GM12878 (cell line): ENCODE results near the gene CPEB1. TPM values are rescaled to one million over a fixed set of nuclear protein-coding genes. Genes with fewer than 3 reads are reported as not detected.

Experiments
- ATAC-seq: fragments of 200-7000 bp; cut with Tn5 transposase; 3 replicates; pipeline ENCODE4 v1.9.1; 2020; ENCODE audit warnings: mild to moderate bottlenecking, moderate library complexity
- BruUV-seq: library from RNA; stranded (reverse); fragments of 400-500 nt; replicated peaks from 2 replicates; lab custom pipeline; 2021; lab: Mats Ljungman, UMichigan
- CTCF ChIA-PET: fragments of 300-600 bp; sonication (Branson Sonifier 250); formaldehyde crosslinking; extraction: SDS; loops from one replicate; lab custom pipeline; 2021; ENCODE audit warnings: inconsistent platforms; lab: Yijun Ruan, JAX
- POLR2A ChIA-PET: fragments of 350-600 bp; formaldehyde crosslinking; extraction: SDS; loops from one replicate; lab custom pipeline; 2021; ENCODE audit warnings: inconsistent platforms; lab: Charles Lee
- RAD21 ChIA-PET: fragments of 300-600 bp; sonication (Branson Sonifier 250); formaldehyde crosslinking; loops from one replicate; lab custom pipeline; 2023; ENCODE audit warnings: antibody characterized with exemption; ENCODE audit not compliant: unreplicated experiment; lab: Charles Lee
- SMC1A ChIA-PET: fragments of 300-600 bp; sonication (Branson Sonifier 250); formaldehyde crosslinking; loops from one replicate; lab custom pipeline; 2023; ENCODE audit not compliant: unreplicated experiment, uncharacterized antibody; lab: Charles Lee
- DNase-seq: peaks from one replicate; pipeline ENCODE4 v3.0.0-alpha.2; 2011; ENCODE audit warnings: low read depth, low spot score
- FAIRE-seq: peaks from 3 replicates; lab custom pipeline; 2011; peaks lifted over from hg19 to GRCh38; lab: Jason Lieb, UNC
- H2AFZ ChIP-seq: 2 replicates; pipeline ENCODE4 v1.6.0; 2011; ENCODE audit warnings: low read depth, low read length, control low read depth; ENCODE audit not compliant: control insufficient read depth
- H3K27ac ChIP-seq: 2 replicates; pipeline ENCODE4 v1.5.1; 2011; ENCODE audit warnings: control low read depth; ENCODE audit not compliant: control insufficient read depth, insufficient read depth
- H3K27me3 ChIP-seq, 2 experiments: replicated peaks in 1 of 2; 2 replicates each; pipeline versions ENCODE4 v1.6.0 to v1.6.1; 2011; ENCODE audit warnings: low read length in 1 of 2; ENCODE audit not compliant: control insufficient read depth in 2 of 2, insufficient read depth in 2 of 2
- H3K36me3 ChIP-seq, 2 experiments: 2 replicates each; pipeline ENCODE4 v1.5.1; 2011; ENCODE audit warnings: low read length in 1 of 2; ENCODE audit not compliant: control insufficient read depth in 2 of 2, insufficient read depth in 2 of 2
- H3K4me1 ChIP-seq: 2 replicates; pipeline ENCODE4 v1.6.1; 2011; ENCODE audit warnings: mild to moderate bottlenecking, low read length, moderate library complexity, mixed read lengths; ENCODE audit not compliant: control insufficient read depth, insufficient read depth
- H3K4me2 ChIP-seq: 2 replicates; pipeline ENCODE4 v1.6.0; 2011; ENCODE audit warnings: control low read depth; ENCODE audit not compliant: control insufficient read depth, insufficient read depth
- H3K4me3 ChIP-seq: fragments of 200-600 bp; sonication (generic); 2 replicates; pipeline ENCODE4 v1.5.1; 2016
- H3K79me2 ChIP-seq: 2 replicates; pipeline ENCODE4 v1.6.0; 2011; ENCODE audit warnings: low read length; ENCODE audit not compliant: control insufficient read depth, insufficient read depth
- H3K9ac ChIP-seq: 2 replicates; pipeline ENCODE4 v1.8.0; 2011; ENCODE audit warnings: low read length, control low read depth, mixed read lengths; ENCODE audit not compliant: control insufficient read depth, insufficient read depth
- H3K9me3 ChIP-seq: replicated peaks from 3 replicates; pipeline ENCODE4 v1.5.1; 2011; ENCODE audit warnings: mild to moderate bottlenecking, low read length; ENCODE audit not compliant: control insufficient read depth, insufficient read depth
- H4K20me1 ChIP-seq: 2 replicates; pipeline ENCODE4 v1.6.0; 2011; ENCODE audit not compliant: control insufficient read depth, insufficient read depth
- EGR1 ChIP-seq, 2 experiments: IDR thresholded peaks; 1 replicate in 1 of 2; 2 replicates in 1 of 2; pipeline ENCODE4 v1.6.1; 2011 to 2012; ENCODE audit warnings: low read depth in 2 of 2, low read length in 2 of 2, borderline replicate concordance in 1 of 2, mild to moderate bottlenecking in 1 of 2, moderate library complexity in 1 of 2
- GABPA ChIP-seq: IDR thresholded peaks from 2 replicates; pipeline ENCODE4 v1.6.1; 2014; ENCODE audit warnings: antibody characterized with exemption, low read depth, mild to moderate bottlenecking, inconsistent platforms
- HCFC1 ChIP-seq: fragments of 150-350 bp; IDR thresholded peaks from 2 replicates; pipeline ENCODE4 v1.6.1; 2014; ENCODE audit warnings: low read length
- MYC ChIP-seq: IDR thresholded peaks from 2 replicates; pipeline ENCODE4 v1.6.1; 2011; ENCODE audit warnings: mild to moderate bottlenecking, low read length, moderate library complexity, inconsistent platforms; ENCODE audit not compliant: insufficient read depth, insufficient replicate concordance, insufficient read length, severe bottlenecking
- TAF1 ChIP-seq: IDR thresholded peaks from 2 replicates; pipeline ENCODE4 v1.6.1; 2011; ENCODE audit warnings: mild to moderate bottlenecking, low read depth, low read length, borderline replicate concordance
- WGBS: methylation state at CpG from one replicate; pipeline ENCODE4 v1.1.6; 2016; ENCODE audit warnings: low lambda C conversion rate; ENCODE audit not compliant: insufficient replicate concordance, insufficient coverage; ENCODE audit errors: missing lambda C conversion rate; 5-methylcytosine and 5-hydroxymethylcytosine counted together
- in situ Hi-C: fragments of 300-500 bp; cut with MboI; formaldehyde crosslinking; loops from 9 replicates; pipeline ENCODE4 v1.14.3; 2018; ENCODE audit warnings: mixed read lengths
- intact Hi-C: fragments of 100-400 bp; cut with micrococcal nuclease; formaldehyde crosslinking; loops from one replicate; pipeline ENCODE4 v1.14.2; 2022; ENCODE audit not compliant: unreplicated experiment
- polyA plus RNA-seq, 11 experiments: library from polyadenylated mRNA; depleted of rRNA in 4 of 11; unstranded in 6 of 11; stranded (reverse) in 5 of 11; fragments of >200 nt; fragmentation: Nextera tagmentation in 4 of 11; fragmentation: Illumina TruSeq in 1 of 11; extraction: Ambion mirVana in 4 of 11; extraction: Trizol in 1 of 11; gene quantifications; 1 replicate in 1 of 11; 2 replicates in 10 of 11; pipeline versions ENCODE4 v1.2.1 to v1.2.3, GENCODE V29; 2011 to 2016; ENCODE audit warnings: inconsistent platforms in 2 of 11, missing spikeins in 2 of 11, low read depth in 1 of 11
- total RNA-seq, 4 experiments: library from RNA; depleted of rRNA in 3 of 4; stranded (reverse); fragments of >200 nt in 3 of 4; fragmentation: Illumina TruSeq in 1 of 4; extraction: Trizol in 1 of 4; gene quantifications; 2 replicates each; pipeline versions ENCODE4 v1.2.1 to v1.2.3, GENCODE V29; 2013 to 2021

Gene CPEB1
- total and polyA plus RNA-seq, 10 of the 15 experiments (the other 5 are each of a cell fraction or from before 2014, with no cell fraction given) = 0.05 to 1.1 (median 0.46) TPM

DNA sequence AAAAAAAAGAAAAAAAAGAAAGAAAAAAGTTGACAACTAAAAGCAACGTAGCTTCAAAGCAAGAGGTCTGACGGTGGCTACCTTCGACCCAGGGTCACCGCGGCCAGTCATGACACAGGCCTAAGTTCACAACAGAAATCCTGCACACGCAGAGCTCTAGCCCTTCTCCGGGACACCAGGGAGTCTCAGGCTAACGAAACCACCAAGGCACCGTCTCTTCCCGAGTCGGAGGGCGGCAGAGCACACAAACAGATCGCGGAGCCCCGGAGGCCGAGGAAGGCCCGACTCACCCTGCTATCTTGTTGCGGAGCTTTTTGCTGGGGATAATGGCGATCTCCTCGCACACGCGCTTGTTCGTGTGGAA lies 107.5 kb downstream of the CPEB1 start:
- peaks cover 24 to 36% of the 10 kb centered on the region in 2 experiments for H3K36me3 ChIP-seq
- FAIRE-seq (no peak), ATAC-seq (peak; percentile 0), DNase-seq (no peak)
- WGBS = under 1% methylated on average over 22 of the region's 23 CpGs
- peak overlapping the region; percentile 99 for H3K9ac ChIP-seq
- peaks cover 14% of the 10 kb centered on the region for H4K20me1 ChIP-seq
- no peak overlapping the region for H2AFZ ChIP-seq
- intact Hi-C loops = loop anchor here (5.0 to 10.0 kb wide), 3 partner anchors 295 to 665 kb away; partner anchors contain the start of genes BTBD1 and HDGFL3
- peak overlapping the region; percentile 99 for H3K4me3 ChIP-seq
- H3K9me3 ChIP-seq = no peaks in the 10 kb centered on the region
- peak overlapping the region; percentile 90 for H3K4me2 ChIP-seq
- peak overlapping the region; percentile 81 for H3K27ac ChIP-seq
- H3K79me2 ChIP-seq = peaks cover 50% of the 10 kb centered on the region
- BruUV-seq = no TSS peak
- ChIA-PET SMC1A (interaction anchor here (1.0 to 1.4 kb wide), 3 partner anchors 9 to 460 kb away, joined by 3 to 7 read pairs (median 6); no protein-coding TSS in a partner anchor), CTCF (interaction anchor here (0.6 to 5.3 kb wide), 6 partner anchors 9 to 273 kb away, joined by 3 to 52 read pairs (median 4); no protein-coding TSS in a partner anchor), POLR2A (interaction anchor here (1.2 to 3.3 kb wide), 3 partner anchors 9 to 273 kb away, joined by 3 to 11 read pairs (median 8); no protein-coding TSS in a partner anchor), RAD21 (interaction anchor here (0.6 to 2.2 kb wide), 2 partner anchors 9 to 100 kb away, joined by 3 to 12 read pairs; no protein-coding TSS in a partner anchor)
- H3K27me3 ChIP-seq = no peaks in the 10 kb centered on the region
- TF ChIP-seq MYC = no peak
- peak; percentile 27; the same call in 1 of the 2 replicates for TF ChIP-seq HCFC1
- no peak for TF ChIP-seq GABPA
- TF ChIP-seq EGR1 (IDR thresholded peaks at IDR 0.05; ENCODE audit: borderline replicate concordance in 1 of 2, low read depth in 2 of 2, low read length in 2 of 2) = 0 out of 3 replicates have a peak, but pooled peaks of 1 of the 2 experiments have one; percentile 19
- TF ChIP-seq TAF1 = peak; percentile 5; the same call in 1 of the 2 replicates
- in situ Hi-C loops = loop anchor here (5.0 to 10.0 kb wide), 6 partner anchors 185 to 1245 kb away; partner anchors contain the start of genes FSD2, RAMAC and WHAMM
- 0 out of 2 replicates have a peak, but pooled peaks cover 2% of the 10 kb centered on the region for H3K4me1 ChIP-seq
